HT1080 (cell line): ENCODE data around the gene NCOA4. TPM values are rescaled to one million over a fixed set of nuclear protein-coding genes. Genes with fewer than 3 reads are reported as not detected.
A peak's percentile ranks its signal among the peaks of the same experiment; 100 is the strongest.
"Not testable (repeated sequence)": the region's sequence is repeated elsewhere in the genome, so short reads cannot be mapped to it uniquely, and the experiment has no call there.

Experiments used
- DNase-seq: peaks from one replicate; pipeline ENCODE4 v3.0.0-alpha.2; 2015; ENCODE audit warnings: low read depth
- small RNA-seq: library from RNA; depleted of rRNA; stranded (forward); fragments of <200 nt; gene quantifications from one replicate; pipeline ENCODE3, GENCODE V24; 2014
- total RNA-seq: library from RNA; depleted of rRNA; stranded (reverse); fragments of >200 nt; shearing (Covaris generic); gene quantifications from 2 replicates; pipeline ENCODE4 v1.2.3, GENCODE V29; 2014; rRNA removed

NCOA4 gene
- total RNA-seq, 1 experiment from 2014 or later, result 176 TPM

- DNase-seq, result not testable (repeated sequence)
These were observed 44.8 kb downstream of the NCOA4 start for GRCh38 chr10:45985590-45985989.

GRCh38 chr10:45984473-45984872 lies 46.0 kb downstream of the NCOA4 start:
- DNase-seq, result not testable (repeated sequence)

- peak; percentile 41 for DNase-seq
These were observed 46.8 kb downstream of the NCOA4 start for GRCh38 chr10:45983538-45984186.

DNA sequence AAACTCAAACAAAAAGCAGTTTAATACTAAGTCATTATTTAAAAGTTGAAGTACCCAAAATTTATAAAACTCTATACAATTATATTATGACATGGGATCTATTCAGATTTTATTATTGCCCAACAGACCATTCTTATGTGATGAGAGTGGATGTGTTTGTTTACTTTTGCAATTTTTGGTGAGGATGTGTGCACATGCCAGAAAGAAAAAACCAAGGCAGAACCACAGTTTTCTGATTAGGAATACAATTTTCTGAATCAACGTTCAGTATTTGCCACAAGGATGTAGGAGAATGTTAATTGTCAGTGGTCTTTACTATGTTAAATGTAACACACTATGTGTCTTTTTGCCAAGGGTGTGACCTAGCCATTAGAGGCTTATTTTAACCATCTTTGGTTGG lies 49.1 kb downstream of the NCOA4 start:
- DNase-seq, result not testable (repeated sequence)

- not testable (repeated sequence) for DNase-seq
These were observed 51.9 kb downstream of the NCOA4 start for GRCh38 chr10:45978554-45978953.

DNA sequence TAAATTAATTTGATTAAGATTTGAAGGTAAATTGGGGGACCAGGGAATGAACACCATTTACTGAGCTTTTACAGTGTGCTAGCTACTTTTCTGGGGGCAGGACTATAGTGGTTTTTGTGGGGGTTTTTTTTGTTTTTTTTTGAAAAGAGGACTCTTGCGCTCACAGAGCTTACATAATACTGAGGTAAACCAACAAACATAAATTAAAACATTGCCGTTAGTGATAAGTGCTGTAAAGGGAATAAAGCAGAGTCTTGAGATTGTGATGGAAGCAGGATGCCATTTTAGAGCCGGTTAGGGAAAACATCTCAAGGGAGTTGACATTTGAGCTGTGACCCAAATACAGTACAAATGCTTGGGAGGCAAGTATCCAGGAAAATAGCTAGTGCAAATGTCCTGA lies 56.4 kb downstream of the NCOA4 start:
- DNase-seq, result not testable (repeated sequence)

DNA sequence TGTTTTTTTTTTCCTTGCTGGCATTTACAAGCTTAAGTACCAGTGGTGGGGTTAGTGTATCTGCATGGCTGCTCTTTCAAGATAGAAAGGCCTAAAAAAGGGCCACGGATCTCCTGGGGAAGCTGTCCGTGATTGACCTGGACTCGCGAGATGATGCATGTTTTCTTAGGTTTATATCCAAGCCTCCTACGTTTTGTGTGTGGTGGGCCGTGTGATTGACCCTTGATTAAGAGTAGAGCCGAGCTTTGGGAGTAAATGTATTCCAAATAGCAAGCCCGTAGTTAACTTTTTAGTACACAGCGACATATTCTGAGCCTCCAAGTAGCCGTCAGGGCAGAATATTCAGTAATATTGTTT lies 57.6 kb downstream of the NCOA4 start:
- DNase-seq, result not testable (repeated sequence)

- DNase-seq, result peak; percentile 82
These were observed 58.2 kb downstream of the NCOA4 start, which contains the start of gene TIMM23 for GRCh38 chr10:45972106-45972812. Gene TIMM23 (plus strand): TSS chr10:45972489. CDS start chr10:45972625, 136 bp downstream.

DNA sequence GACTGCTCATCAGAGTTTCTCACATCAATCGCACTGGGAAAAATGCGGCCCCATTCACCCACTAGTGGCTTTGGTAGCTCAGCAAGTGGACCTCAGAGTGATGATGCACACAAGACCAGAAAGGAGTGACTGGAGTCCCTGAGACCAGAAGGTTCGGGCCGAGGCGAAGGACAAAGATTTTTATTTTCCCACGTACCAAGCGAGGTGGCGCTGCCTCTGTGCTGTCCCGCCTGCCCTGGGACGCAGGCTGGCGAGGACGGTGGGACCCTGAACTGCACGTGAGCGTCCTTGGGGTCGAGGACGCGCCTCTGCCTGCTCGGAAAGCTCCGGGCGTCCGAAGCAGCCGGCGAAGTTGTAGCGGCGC lies 58.7 kb downstream of the NCOA4 start:
- not testable (repeated sequence) for DNase-seq

DNA sequence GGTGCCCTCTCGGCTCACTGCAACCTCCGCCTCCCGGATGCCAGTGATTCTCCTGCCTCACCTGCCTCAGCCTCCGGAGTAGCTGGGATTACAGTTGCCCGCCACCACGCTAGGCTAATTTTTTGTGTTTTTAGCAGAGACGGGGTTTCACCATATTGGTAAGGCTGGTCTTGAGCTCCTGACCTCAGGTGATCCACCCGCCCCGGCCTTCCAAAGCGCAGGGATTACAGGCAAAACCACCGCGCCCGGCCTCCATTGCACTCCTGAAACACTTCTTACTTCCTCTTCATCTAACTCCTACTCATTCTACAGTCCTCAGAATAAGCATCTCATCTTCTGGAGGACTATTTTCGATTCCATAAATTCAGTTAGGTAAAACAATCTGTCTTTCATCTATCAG lies 59.4 kb downstream of the NCOA4 start:
- DNase-seq, result not testable (repeated sequence)

DNA sequence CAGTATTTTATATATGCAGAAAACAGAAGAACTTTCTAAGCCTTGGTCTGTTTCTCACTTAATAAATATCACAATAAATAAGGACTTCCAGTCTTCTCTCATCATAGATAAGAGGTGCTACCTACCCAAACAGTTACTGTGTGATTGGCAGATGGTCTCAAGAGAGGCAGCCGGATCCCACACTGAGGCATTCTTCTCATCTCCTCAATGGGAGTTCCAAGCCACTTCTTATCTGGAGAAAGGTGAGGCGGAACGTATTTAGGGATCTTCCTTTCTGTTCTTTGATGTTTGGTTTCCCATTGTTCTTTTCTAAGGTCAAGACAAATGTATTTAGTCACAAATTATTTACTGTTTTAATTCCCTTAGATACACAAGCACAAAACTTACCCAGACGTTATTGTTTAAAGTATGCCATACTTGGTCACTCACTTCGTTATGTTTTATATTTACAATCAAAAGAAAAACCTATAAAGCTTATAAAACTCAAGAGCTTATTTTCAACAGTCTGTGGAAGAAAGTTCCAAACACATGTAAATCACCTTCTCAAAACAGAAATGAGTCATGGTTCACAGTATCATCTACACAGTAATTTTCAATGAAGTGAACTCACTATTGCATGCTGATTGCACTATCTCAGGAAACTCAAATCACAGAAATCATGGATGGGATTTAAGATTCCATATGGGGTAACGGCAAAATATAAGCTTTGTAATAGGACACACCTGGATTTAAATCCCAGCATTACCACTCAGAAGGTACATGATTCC lies 67.6 kb downstream of the NCOA4 start:
- DNase-seq, result not testable (repeated sequence)

- DNase-seq, result not testable (repeated sequence)
These were observed 72.5 kb downstream of the NCOA4 start for GRCh38 chr10:45957928-45958327.

GRCh38 chr10:45956634-45957033 lies 73.8 kb downstream of the NCOA4 start:
- DNase-seq, result not testable (repeated sequence)

Small RNA genes within 50 kb of the gene (small RNA-seq; reads per million reads assigned to genes)
- not detected for gene SNORA74C-1

Other genes with a start within 250 kb of the NCOA4 start
- 3.8 and 9.1 TPM in 2 replicates for gene AGAP4, start 183.1 kb downstream of the NCOA4 start, total RNA-seq
- 189 and 211 TPM in 2 replicates for gene TIMM23, start 58.1 kb downstream of the NCOA4 start, total RNA-seq
- gene MSMB, start 15.6 kb upstream of the NCOA4 start, total RNA-seq, result not detected in 2 replicates